Measurements from ENCODE around the gene SSR1. TPM values are rescaled to one million over a fixed set of nuclear protein-coding genes. Genes with fewer than 3 reads are reported as not detected.
A peak's percentile ranks its signal among the peaks of the same experiment; 100 is the strongest.

SSR1 gene
- total RNA-seq, 1 donor from 2014 or later, result 83.4 TPM

GRCh38 chr6:7255918-7256317 lies 57.1 kb downstream of the SSR1 start:
- DNase-seq, result no peak

- DNase-seq, result no peak
Measured at GRCh38 chr6:7254980-7255835, 57.8 kb downstream of the SSR1 start.

- DNase-seq, result no peak
Measured at GRCh38 chr6:7252390-7252789, 60.6 kb downstream of the SSR1 start.

GRCh38 chr6:7251646-7252260 lies 61.2 kb downstream of the SSR1 start:
- DNase-seq, result no peak

- no peak for DNase-seq
Measured at GRCh38 chr6:7250812-7251211, 62.2 kb downstream of the SSR1 start.

- no peak for DNase-seq
Measured at GRCh38 chr6:7249946-7250643, 62.9 kb downstream of the SSR1 start.

- DNase-seq, result no peak
Measured at GRCh38 chr6:7249391-7249790, 63.6 kb downstream of the SSR1 start.

GRCh38 chr6:7247828-7248227 lies 65.2 kb downstream of the SSR1 start:
- DNase-seq, result no peak

- no peak for DNase-seq
Measured at GRCh38 chr6:7247179-7247456, 65.9 kb downstream of the SSR1 start.

GRCh38 chr6:7246401-7247178 lies 66.4 kb downstream of the SSR1 start:
- no peak for DNase-seq

GRCh38 chr6:7245668-7246393 lies 67.2 kb downstream of the SSR1 start:
- DNase-seq, result no peak

- DNase-seq, result peak; percentile 81
Measured at GRCh38 chr6:7243179-7243981, 69.6 kb downstream of the SSR1 start.

GRCh38 chr6:7242835-7243178 lies 70.2 kb downstream of the SSR1 start:
- DNase-seq, result no peak

GRCh38 chr6:7241709-7242645 lies 71.0 kb downstream of the SSR1 start:
- DNase-seq, result no peak

- DNase-seq, result no peak
Measured at GRCh38 chr6:7241160-7241559, 71.8 kb downstream of the SSR1 start.

- DNase-seq, result no peak
Measured at GRCh38 chr6:7240351-7240750, 72.6 kb downstream of the SSR1 start.

- no peak for DNase-seq
Measured at GRCh38 chr6:7239590-7239948, 73.4 kb downstream of the SSR1 start.

- peak; percentile 87 for DNase-seq
Measured at GRCh38 chr6:7238900-7239589, 74.0 kb downstream of the SSR1 start.

- no peak for DNase-seq
Measured at GRCh38 chr6:7238526-7238899, 74.5 kb downstream of the SSR1 start.

GRCh38 chr6:7237653-7238188 lies 75.3 kb downstream of the SSR1 start:
- no peak for DNase-seq

All from dermis blood vessel endothelial cell (primary cell).